ENCODE results near the gene TRIML2.

DNA sequence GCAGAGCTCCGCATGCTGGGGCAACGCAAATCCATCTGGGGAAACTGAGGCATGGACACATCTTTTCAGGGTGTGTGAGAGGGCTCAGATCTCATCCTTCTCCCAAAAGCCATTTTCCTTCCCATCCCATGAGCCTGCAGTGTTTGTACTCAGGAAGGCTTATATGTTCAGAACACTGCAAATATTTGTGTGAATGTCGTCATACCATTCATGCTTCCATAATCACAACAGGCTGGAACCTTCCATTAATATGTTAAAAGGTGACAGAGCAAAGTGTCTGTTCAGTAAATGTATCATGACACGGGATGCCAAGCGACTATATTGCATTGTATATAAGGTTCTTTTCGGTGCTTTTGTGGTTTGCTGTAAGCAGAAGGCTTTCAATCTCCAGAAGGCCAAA lies 38.4 kb upstream of the TRIML2 start:
- TF ChIP-seq CBX8 (IDR thresholded peaks at IDR 0.05) (no peak), GATA3 (IDR thresholded peaks at IDR 0.05; ENCODE audit: borderline replicate concordance) (no peak), RAD21 (conservative IDR thresholded peaks at IDR 0.05 in 1 of 2, IDR thresholded peaks at IDR 0.05 in 1 of 2) (no peak), POLR2A (IDR thresholded peaks at IDR 0.05; ENCODE audit: low read length) (no peak), MYC (IDR thresholded peaks at IDR 0.05; ENCODE audit: borderline replicate concordance, low read length) (no peak), SREBF2 (IDR thresholded peaks at IDR 0.05) (no peak), JUN (IDR thresholded peaks at IDR 0.05) (no peak)
- TF ChIP-seq, protein P1, sequence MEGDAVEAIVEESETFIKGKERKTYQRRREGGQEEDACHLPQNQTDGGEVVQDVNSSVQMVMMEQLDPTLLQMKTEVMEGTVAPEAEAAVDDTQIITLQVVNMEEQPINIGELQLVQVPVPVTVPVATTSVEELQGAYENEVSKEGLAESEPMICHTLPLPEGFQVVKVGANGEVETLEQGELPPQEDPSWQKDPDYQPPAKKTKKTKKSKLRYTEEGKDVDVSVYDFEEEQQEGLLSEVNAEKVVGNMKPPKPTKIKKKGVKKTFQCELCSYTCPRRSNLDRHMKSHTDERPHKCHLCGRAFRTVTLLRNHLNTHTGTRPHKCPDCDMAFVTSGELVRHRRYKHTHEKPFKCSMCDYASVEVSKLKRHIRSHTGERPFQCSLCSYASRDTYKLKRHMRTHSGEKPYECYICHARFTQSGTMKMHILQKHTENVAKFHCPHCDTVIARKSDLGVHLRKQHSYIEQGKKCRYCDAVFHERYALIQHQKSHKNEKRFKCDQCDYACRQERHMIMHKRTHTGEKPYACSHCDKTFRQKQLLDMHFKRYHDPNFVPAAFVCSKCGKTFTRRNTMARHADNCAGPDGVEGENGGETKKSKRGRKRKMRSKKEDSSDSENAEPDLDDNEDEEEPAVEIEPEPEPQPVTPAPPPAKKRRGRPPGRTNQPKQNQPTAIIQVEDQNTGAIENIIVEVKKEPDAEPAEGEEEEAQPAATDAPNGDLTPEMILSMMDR (IDR thresholded peaks at IDR 0.05): no peak
- TF ChIP-seq, protein P2, sequence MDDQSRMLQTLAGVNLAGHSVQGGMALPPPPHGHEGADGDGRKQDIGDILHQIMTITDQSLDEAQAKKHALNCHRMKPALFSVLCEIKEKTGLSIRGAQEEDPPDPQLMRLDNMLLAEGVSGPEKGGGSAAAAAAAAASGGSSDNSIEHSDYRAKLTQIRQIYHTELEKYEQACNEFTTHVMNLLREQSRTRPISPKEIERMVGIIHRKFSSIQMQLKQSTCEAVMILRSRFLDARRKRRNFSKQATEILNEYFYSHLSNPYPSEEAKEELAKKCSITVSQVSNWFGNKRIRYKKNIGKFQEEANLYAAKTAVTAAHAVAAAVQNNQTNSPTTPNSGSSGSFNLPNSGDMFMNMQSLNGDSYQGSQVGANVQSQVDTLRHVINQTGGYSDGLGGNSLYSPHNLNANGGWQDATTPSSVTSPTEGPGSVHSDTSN (IDR thresholded peaks at IDR 0.05): no peak
